Suppressor macrophage treated with lipopolysaccharide for 4 hours (primary cell): ENCODE measurements around the gene PGAP6.
"Not testable (repeated sequence)": the region's sequence is repeated elsewhere in the genome, so short reads cannot be mapped to it uniquely, and the experiment has no call there.

Experiments used
- DNase-seq: peaks from one replicate; pipeline ENCODE4 v3.0.0-alpha.2; 2020

Gene PGAP6

GRCh38 chr16:363766-364490 lies 17.9 kb downstream of the PGAP6 start:
- DNase-seq: no peak

- no peak for DNase-seq
Measured at GRCh38 chr16:363110-363765, 18.5 kb downstream of the PGAP6 start.

GRCh38 chr16:362702-362999 lies 19.1 kb downstream of the PGAP6 start:
- not testable (repeated sequence) for DNase-seq

GRCh38 chr16:361872-362701 lies 19.7 kb downstream of the PGAP6 start:
- DNase-seq: peak; percentile 81

- DNase-seq: no peak
Measured at GRCh38 chr16:361341-361871, 20.4 kb downstream of the PGAP6 start.

GRCh38 chr16:360698-361336 lies 21.0 kb downstream of the PGAP6 start:
- DNase-seq: no peak

- DNase-seq: no peak
Measured at GRCh38 chr16:359871-360697, 21.7 kb downstream of the PGAP6 start.

- DNase-seq: no peak
Measured at GRCh38 chr16:359067-359763, 22.6 kb downstream of the PGAP6 start.

GRCh38 chr16:356741-357140 lies 25.0 kb downstream of the PGAP6 start:
- no peak for DNase-seq

GRCh38 chr16:354971-355461 lies 26.8 kb downstream of the PGAP6 start:
- DNase-seq: no peak

GRCh38 chr16:354291-354881 lies 27.4 kb downstream of the PGAP6 start:
- no peak for DNase-seq

- DNase-seq: no peak
Measured at GRCh38 chr16:353404-354290, 28.1 kb downstream of the PGAP6 start.

- peak; percentile 99 for DNase-seq
Measured at GRCh38 chr16:352547-353403, 29.0 kb downstream of the PGAP6 start, which contains the start of gene AXIN1. TSS of gene AXIN1 (minus strand) at chr16:352723. CDS start at chr16:347025, 5,698 bp downstream.

GRCh38 chr16:351804-352520 lies 29.8 kb downstream of the PGAP6 start:
- peak; percentile 20 for DNase-seq

- DNase-seq: no peak
Measured at GRCh38 chr16:350203-350602, 31.6 kb downstream of the PGAP6 start.

GRCh38 chr16:349211-349610 lies 32.6 kb downstream of the PGAP6 start:
- DNase-seq: no peak

- DNase-seq: not testable (repeated sequence)
Measured at GRCh38 chr16:348495-348894, 33.3 kb downstream of the PGAP6 start.

- no peak for DNase-seq
Measured at GRCh38 chr16:347203-347602, 34.6 kb downstream of the PGAP6 start.
